Adrenal gland (tissue), 12 donors: ENCODE measurements around the gene ADAMTSL1. TPM values are rescaled to one million over a fixed set of nuclear protein-coding genes. Genes with fewer than 3 reads are reported as not detected.

Source experiments
- DNase-seq, 7 donors: peaks; one replicate each; pipeline ENCODE4 v3.0.0-alpha.2; 2019 to 2020
- H3K27ac ChIP-seq, 5 donors: fragments of 200-600 bp; sonication (generic) in 4 of 5; 1 replicate in 3 of 5; 2 replicates in 2 of 5; pipeline versions ENCODE4 v1.5.1 to v1.8.0; 2016 to 2020; ENCODE audit warnings: mild to moderate bottlenecking in 1 of 5
- H3K27me3 ChIP-seq: fragments of 200-600 bp; 2 replicates; pipeline ENCODE4 v1.8.0; 2021
- H3K36me3 ChIP-seq, 2 donors: fragments of 200-600 bp; replicated peaks in 1 of 2; 1 replicate in 1 of 2; 2 replicates in 1 of 2; pipeline versions ENCODE4 v1.5.1 to v1.8.0; 2018 to 2022
- H3K4me1 ChIP-seq, 2 donors: fragments of 200-600 bp; replicated peaks in 1 of 2; 1 replicate in 1 of 2; 2 replicates in 1 of 2; pipeline versions ENCODE4 v1.5.1 to v1.8.0; 2018 to 2021
- H3K4me3 ChIP-seq, 4 donors: fragments of 200-600 bp; sonication (generic) in 3 of 4; one replicate each; pipeline ENCODE4 v1.5.1; 2016 to 2018
- H3K9me3 ChIP-seq, 3 donors: fragments of 200-600 bp; sonication (generic) in 1 of 3; replicated peaks in 1 of 3; 1 replicate in 2 of 3; 2 replicates in 1 of 3; pipeline versions ENCODE4 v1.5.1 to v1.8.0; 2016 to 2021
- CTCF ChIP-seq, 6 experiments: fragments of 450-650 bp in 4 of 6; fragments of 200-600 bp in 2 of 6; sonication (generic) in 1 of 6; IDR thresholded peaks; 1 replicate in 5 of 6; 2 replicates in 1 of 6; pipeline versions ENCODE4 v1.5.1 to v1.8.0; 2016 to 2021; ENCODE audit warnings: antibody characterized with exemption in 6 of 6, mild to moderate bottlenecking in 2 of 6, moderate library complexity in 1 of 6
- POLR2A ChIP-seq, 2 donors: fragments of 450-650 bp; IDR thresholded peaks; one replicate each; pipeline ENCODE4 v1.6.1; 2017; ENCODE audit warnings: antibody characterized with exemption in 2 of 2, mild to moderate bottlenecking in 2 of 2, moderate library complexity in 1 of 2
- WGBS, 4 donors: extraction: QIAGEN DNeasy Blood & Tissue Kit in 2 of 4; methylation state at CpG; one replicate each; pipeline versions ENCODE4 v1.1.5 to v1.1.7; 2013 to 2017; 5-methylcytosine and 5-hydroxymethylcytosine counted together
- intact Hi-C, 2 donors: fragments of 100-400 bp; cut with DNase I; formaldehyde crosslinking; loops; one replicate each; pipeline versions ENCODE4 v1.14.1 to v1.15.0; 2022 to 2023
- polyA plus RNA-seq, 3 donors: library from polyadenylated mRNA; stranded (reverse); fragments of 200-250 nt in 2 of 3; fragments of 350-450 nt in 1 of 3; fragmentation: Illumina TruSeq in 1 of 3; extraction: RNeasy Lipid Tissue Mini Kit (QIAGEN cat#74804) in 1 of 3; gene quantifications; one replicate each; pipeline ENCODE4 v1.2.3, GENCODE V29; 2013 to 2014
- total RNA-seq, 9 donors: library from RNA; depleted of rRNA in 4 of 9; stranded (reverse); fragments of >200 nt in 4 of 9; fragments of 120-200 nt in 1 of 9; fragmentation: NEBNext Ultra II Directional in 1 of 9; extraction: Animal tissue kit (Norgen Biotek cat#: 25700) in 1 of 9; gene quantifications; one replicate each; pipeline versions ENCODE4 v1.1.0 to v1.2.4, GENCODE V29; 2013 to 2023
- donor health status: healthy with polysubstance abuse.
- donor health status: Bipolar disorder and iron deficiency.
- donor health status: DM: yes; HTN: yes; CAD: no.
- donor health status: DM: no; HTN: no; CAD: no.
- donor health status: DM: no; HTN: no; CAD: no.
- donor health status: DM: yes; HTN: yes; CAD: no.

Gene ADAMTSL1
- total and polyA plus RNA-seq, 12 donors, result 4.9 to 38.1 (median 20.6) TPM

- 34 to 56% (median 42%) methylated on average over 2 of the region's 2 CpGs for WGBS, 4 donors
- H3K27ac ChIP-seq, result peak overlapping the region in 3 of 5 donors; percentile 25 to 84 (median 54)
- intact Hi-C loops, result no loop called here
- no peaks in the 10 kb centered on the region for H3K27me3 ChIP-seq
- TF ChIP-seq POLR2A (IDR thresholded peaks at IDR 0.05), result no peak
- no peak for TF ChIP-seq CTCF (IDR thresholded peaks at IDR 0.05)
- peaks cover 4 to 11% of the 10 kb centered on the region in 2 donors for H3K4me1 ChIP-seq
- no peaks in the 10 kb centered on the region for H3K9me3 ChIP-seq
- no peaks in the 10 kb centered on the region for H3K36me3 ChIP-seq
- DNase-seq, result no peak
- H3K4me3 ChIP-seq, result no peak overlapping the region
These were observed 313.1 kb downstream of the ADAMTSL1 start for GRCh38 chr9:18786911-18787650.

- no peak for TF ChIP-seq CTCF (IDR thresholded peaks at IDR 0.05)
- TF ChIP-seq POLR2A (IDR thresholded peaks at IDR 0.05), result no peak
- no peak for DNase-seq
- no peaks in the 10 kb centered on the region for H3K9me3 ChIP-seq
- H3K4me3 ChIP-seq, result no peak overlapping the region
- H3K27ac ChIP-seq, result peak overlapping the region in 2 of 5 donors; percentile 54 to 84
- 66 to 76% (median 73%) methylated on average over 10 of the region's 10 CpGs for WGBS, 4 donors
- peaks cover 4 to 11% of the 10 kb centered on the region in 2 donors for H3K4me1 ChIP-seq
- no peaks in the 10 kb centered on the region for H3K36me3 ChIP-seq
- intact Hi-C loops, result no loop called here
- H3K27me3 ChIP-seq, result no peaks in the 10 kb centered on the region
These were observed 314.3 kb downstream of the ADAMTSL1 start for GRCh38 chr9:18788256-18788655.

GRCh38 chr9:18791074-18791473 lies 317.1 kb downstream of the ADAMTSL1 start:
- Histone ChIP-seq H3K4me3 (no peak overlapping the region), H3K4me1 (peaks cover 0 to 7% of the 10 kb centered on the region in 2 donors), H3K27me3 (no peaks in the 10 kb centered on the region), H3K27ac (no peak overlapping the region), H3K9me3 (no peaks in the 10 kb centered on the region), H3K36me3 (no peaks in the 10 kb centered on the region)
- WGBS, 4 donors, result 87 to 97% (median 92%) methylated on average over 5 of the region's 5 CpGs
- TF ChIP-seq CTCF (IDR thresholded peaks at IDR 0.05), result no peak
- TF ChIP-seq POLR2A (IDR thresholded peaks at IDR 0.05), result no peak
- intact Hi-C loops, result no loop called here
- DNase-seq, result no peak

GRCh38 chr9:18793122-18793521 lies 319.2 kb downstream of the ADAMTSL1 start:
- no peak overlapping the region for H3K4me3 ChIP-seq
- H3K4me1 ChIP-seq, result peaks cover 0 to 7% of the 10 kb centered on the region in 2 donors
- no peak overlapping the region for H3K27ac ChIP-seq
- no peaks in the 10 kb centered on the region for H3K9me3 ChIP-seq
- intact Hi-C loops, result no loop called here
- WGBS, 4 donors, result 63 to 78% (median 72%) methylated on average over 2 of the region's 2 CpGs
- TF ChIP-seq POLR2A (IDR thresholded peaks at IDR 0.05) (no peak), CTCF (IDR thresholded peaks at IDR 0.05) (no peak)
- H3K27me3 ChIP-seq, result no peaks in the 10 kb centered on the region
- DNase-seq, result no peak
- no peaks in the 10 kb centered on the region for H3K36me3 ChIP-seq
